Hepatocyte (in vitro differentiated cells): ENCODE measurements around the gene AKAP13.

Experiments
- EZH2 ChIP-seq: fragments of 200-600 bp; sonication (generic); IDR thresholded peaks from 2 replicates; pipeline ENCODE4 v1.6.1; 2016; ENCODE audit warnings: antibody characterized with exemption, mild to moderate bottlenecking, borderline replicate concordance
- EZH2phosphoT487 ChIP-seq: fragments of 200-600 bp; sonication (generic); IDR thresholded peaks from one replicate; pipeline ENCODE4 v1.6.1; 2018; ENCODE audit warnings: antibody characterized with exemption, mild to moderate bottlenecking, low read depth, moderate library complexity; ENCODE audit not compliant: unreplicated experiment, severe bottlenecking
- TF ChIP-seq, protein P1 (sequence below): fragments of 200-600 bp; sonication (generic); IDR thresholded peaks from 2 replicates; pipeline ENCODE4 v1.5.1; 2016; ENCODE audit warnings: antibody characterized with exemption, mild to moderate bottlenecking; ENCODE audit not compliant: poor library complexity

DNA sequence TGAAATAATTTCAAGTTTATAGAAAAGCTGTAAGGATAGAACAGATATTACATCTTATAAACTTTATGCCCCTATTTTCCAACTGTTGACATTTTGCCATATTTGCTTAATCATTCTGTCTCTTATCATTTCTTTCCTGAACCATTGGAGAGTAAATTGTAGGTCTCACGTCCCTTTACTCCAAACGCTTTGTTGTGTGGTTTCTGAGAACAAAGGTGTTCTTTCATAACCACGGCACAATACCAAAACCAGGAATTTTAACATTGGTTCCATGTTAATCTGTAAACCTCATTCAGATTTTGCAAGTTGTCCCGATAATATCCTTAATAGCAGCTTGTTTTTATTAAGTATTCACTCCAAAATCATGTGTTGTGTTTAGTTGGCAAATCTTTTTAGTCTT lies 134.8 kb downstream of the AKAP13 start:
- TF ChIP-seq EZH2 (no peak), EZH2phosphoT487 (no peak)
- TF ChIP-seq, protein P1, sequence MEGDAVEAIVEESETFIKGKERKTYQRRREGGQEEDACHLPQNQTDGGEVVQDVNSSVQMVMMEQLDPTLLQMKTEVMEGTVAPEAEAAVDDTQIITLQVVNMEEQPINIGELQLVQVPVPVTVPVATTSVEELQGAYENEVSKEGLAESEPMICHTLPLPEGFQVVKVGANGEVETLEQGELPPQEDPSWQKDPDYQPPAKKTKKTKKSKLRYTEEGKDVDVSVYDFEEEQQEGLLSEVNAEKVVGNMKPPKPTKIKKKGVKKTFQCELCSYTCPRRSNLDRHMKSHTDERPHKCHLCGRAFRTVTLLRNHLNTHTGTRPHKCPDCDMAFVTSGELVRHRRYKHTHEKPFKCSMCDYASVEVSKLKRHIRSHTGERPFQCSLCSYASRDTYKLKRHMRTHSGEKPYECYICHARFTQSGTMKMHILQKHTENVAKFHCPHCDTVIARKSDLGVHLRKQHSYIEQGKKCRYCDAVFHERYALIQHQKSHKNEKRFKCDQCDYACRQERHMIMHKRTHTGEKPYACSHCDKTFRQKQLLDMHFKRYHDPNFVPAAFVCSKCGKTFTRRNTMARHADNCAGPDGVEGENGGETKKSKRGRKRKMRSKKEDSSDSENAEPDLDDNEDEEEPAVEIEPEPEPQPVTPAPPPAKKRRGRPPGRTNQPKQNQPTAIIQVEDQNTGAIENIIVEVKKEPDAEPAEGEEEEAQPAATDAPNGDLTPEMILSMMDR = no peak
